GM19468 (cell line): ENCODE results near the gene GMIP.

Source experiments
- ATAC-seq: cut with Tn5 transposase; IDR thresholded peaks from one replicate; pipeline ENCODE4 v1.9.1; 2021; ENCODE audit warnings: mild to moderate bottlenecking, moderate library complexity, moderate number of reproducible peaks; ENCODE audit not compliant: unreplicated experiment; ENCODE audit errors: extremely low read depth

GMIP gene

GRCh38 chr19:19659646-19660245 lies 16.3 kb upstream of the GMIP start:
- no peak for ATAC-seq

GRCh38 chr19:19657397-19657783 lies 13.9 kb upstream of the GMIP start:
- no peak for ATAC-seq

- no peak for ATAC-seq
Measured at GRCh38 chr19:19656451-19657396, 13.3 kb upstream of the GMIP start.

- ATAC-seq = no peak
Measured at GRCh38 chr19:19655641-19656343, 12.3 kb upstream of the GMIP start.

GRCh38 chr19:19655051-19655594 lies 11.7 kb upstream of the GMIP start:
- no peak for ATAC-seq

- no peak for ATAC-seq
Measured at GRCh38 chr19:19654441-19654840, 11.0 kb upstream of the GMIP start.

- ATAC-seq = no peak
Measured at GRCh38 chr19:19653597-19654147, 10.2 kb upstream of the GMIP start.

- no peak for ATAC-seq
Measured at GRCh38 chr19:19652482-19653295, 9.2 kb upstream of the GMIP start.

- no peak for ATAC-seq
Measured at GRCh38 chr19:19651076-19651475, 7.6 kb upstream of the GMIP start.

- ATAC-seq = no peak
Measured at GRCh38 chr19:19650331-19650730, 6.9 kb upstream of the GMIP start.

GRCh38 chr19:19649580-19649995 lies 6.1 kb upstream of the GMIP start:
- ATAC-seq = no peak

- no peak for ATAC-seq
Measured at GRCh38 chr19:19649155-19649554, 5.7 kb upstream of the GMIP start.

- ATAC-seq = no peak
Measured at GRCh38 chr19:19647037-19647835, 3.8 kb upstream of the GMIP start.

GRCh38 chr19:19645233-19645870 lies 1.9 kb upstream of the GMIP start:
- ATAC-seq = no peak

- ATAC-seq = no peak
Measured at GRCh38 chr19:19644054-19644388, 564 bp upstream of the GMIP start.

GRCh38 chr19:19642506-19643157 lies 825 bp downstream of the GMIP start:
- ATAC-seq = no peak

GRCh38 chr19:19637523-19638251 lies 5.8 kb downstream of the GMIP start:
- ATAC-seq = no peak
